ENCODE results near the gene ADGRB3. TPM values are rescaled to one million over a fixed set of nuclear protein-coding genes. Genes with fewer than 3 reads are reported as not detected.
A peak's percentile ranks its signal among the peaks of the same experiment; 100 is the strongest.

ADGRB3 gene
- total and polyA plus RNA-seq, 5 donors, result 0.88 to 2.6 (median 1.5) TPM

DNA sequence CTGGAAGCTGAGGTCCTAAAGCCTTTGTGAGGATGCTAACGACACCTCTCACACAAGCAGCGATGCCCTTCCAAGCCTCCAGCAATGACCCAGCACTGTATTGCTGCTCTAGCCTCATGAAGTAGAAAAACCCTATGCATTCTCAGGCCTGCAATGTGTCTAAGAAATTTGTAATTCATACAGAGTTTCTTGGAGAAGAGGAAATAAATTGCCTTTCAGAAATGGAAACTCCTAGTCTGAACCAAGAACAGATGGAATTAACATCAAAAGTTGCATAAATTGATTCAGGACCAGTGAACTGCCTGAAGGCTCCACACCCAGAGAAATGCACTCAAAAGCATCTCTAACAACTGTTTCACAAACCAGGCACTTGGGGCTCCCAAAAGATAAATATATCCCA, 353.6 kb downstream of the ADGRB3 start:
- H3K9me3 ChIP-seq (ENCODE audit: control insufficient read depth, low read length), result no peaks in the 10 kb centered on the region
- ATAC-seq, result no peak
- H3K27ac ChIP-seq (ENCODE audit: low read length), result no peak overlapping the region
- H3K4me3 ChIP-seq (ENCODE audit: low read length), result no peak overlapping the region
- no peak for DNase-seq
- WGBS, result 89% methylated on average over 2 of the region's 2 CpGs
- no peaks in the 10 kb centered on the region for H3K27me3 ChIP-seq (ENCODE audit: control insufficient read depth, insufficient read depth)
- intact Hi-C loops (cut with DNase I), result no loop called here
- H3K4me1 ChIP-seq (ENCODE audit: control insufficient read depth, insufficient read depth, low read length), result no peaks in the 10 kb centered on the region

DNA sequence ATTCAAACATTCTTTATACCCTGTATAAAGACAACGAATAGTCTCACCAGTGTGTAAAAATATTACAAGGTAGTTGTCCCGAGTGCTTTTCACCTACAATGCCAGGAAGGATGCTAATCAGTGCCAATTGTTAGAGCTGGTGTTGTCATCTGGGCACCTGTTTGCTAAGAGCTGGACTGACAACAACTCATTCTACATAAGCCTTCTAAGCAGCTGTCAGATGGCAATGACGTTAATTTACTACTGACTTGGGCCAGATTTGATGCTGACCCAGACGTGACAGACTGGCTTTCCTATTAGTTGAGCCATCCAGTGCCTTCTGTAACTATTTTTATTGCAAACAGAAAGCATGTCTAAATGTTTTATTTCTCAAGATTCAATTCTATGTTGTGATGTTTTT, 355.2 kb downstream of the ADGRB3 start:
- peak in 1 of 2 donors; percentile 52 for ATAC-seq

DNA sequence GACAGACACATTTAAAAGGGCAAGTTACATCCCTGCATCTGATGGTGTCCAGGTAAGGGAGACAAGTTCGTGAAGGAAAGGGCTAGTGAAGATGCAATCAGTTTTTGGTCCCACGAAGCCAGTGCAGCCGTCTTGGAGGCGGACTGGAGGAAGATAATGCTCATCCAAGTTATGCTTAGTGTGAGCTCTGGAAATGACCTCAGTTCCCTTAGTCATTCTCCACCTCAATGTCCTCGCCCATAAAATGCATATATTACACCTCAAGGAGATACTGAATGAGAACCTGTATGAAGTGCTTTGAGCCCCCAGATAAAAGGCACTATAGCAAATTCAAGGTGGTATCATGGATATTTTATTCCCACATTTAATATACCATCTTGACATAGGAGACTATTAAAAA, 358.8 kb downstream of the ADGRB3 start:
- intact Hi-C loops (cut with DNase I), result no loop called here
- no peaks in the 10 kb centered on the region for H3K27me3 ChIP-seq (ENCODE audit: control insufficient read depth, insufficient read depth)
- no peaks in the 10 kb centered on the region for H3K4me1 ChIP-seq (ENCODE audit: control insufficient read depth, insufficient read depth, low read length)
- H3K4me3 ChIP-seq (ENCODE audit: low read length), result no peak overlapping the region
- 80% methylated on average over 5 of the region's 5 CpGs for WGBS
- DNase-seq (no peak), ATAC-seq (no peak)
- no peaks in the 10 kb centered on the region for H3K9me3 ChIP-seq (ENCODE audit: control insufficient read depth, low read length)
- no peak overlapping the region for H3K27ac ChIP-seq (ENCODE audit: low read length)

More for the DNA sequence above, 355.2 kb downstream of the ADGRB3 start:
- no peak for DNase-seq
- 36% methylated on average over 4 of the region's 4 CpGs for WGBS
- no peak overlapping the region for H3K4me3 ChIP-seq (ENCODE audit: low read length)
- H3K4me1 ChIP-seq (ENCODE audit: control insufficient read depth, insufficient read depth, low read length), result no peaks in the 10 kb centered on the region
- no peaks in the 10 kb centered on the region for H3K27me3 ChIP-seq (ENCODE audit: control insufficient read depth, insufficient read depth)
- H3K27ac ChIP-seq (ENCODE audit: low read length), result no peak overlapping the region
- no peaks in the 10 kb centered on the region for H3K9me3 ChIP-seq (ENCODE audit: control insufficient read depth, low read length)
- intact Hi-C loops (cut with DNase I), result no loop called here

DNA sequence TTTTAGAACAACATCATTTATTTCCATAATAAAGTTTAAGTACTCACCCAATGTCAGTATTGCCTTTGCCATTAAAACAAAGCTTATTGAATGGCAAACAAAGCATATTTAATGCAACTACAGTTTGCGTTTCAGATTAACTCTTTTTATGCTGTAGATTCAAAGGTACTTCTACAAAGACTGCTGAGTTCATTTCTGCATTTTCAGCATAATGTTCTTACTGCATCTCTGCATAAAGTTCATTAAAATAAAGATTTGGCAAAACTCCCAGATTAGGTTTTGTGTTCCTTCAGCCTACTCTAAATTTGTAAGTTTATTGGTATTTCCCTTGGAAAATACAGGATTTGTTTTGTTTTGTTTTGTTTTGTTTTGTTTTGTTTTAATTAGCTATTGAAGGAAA, 359.4 kb downstream of the ADGRB3 start:
- no peak for ATAC-seq
- H3K9me3 ChIP-seq (ENCODE audit: control insufficient read depth, low read length), result no peaks in the 10 kb centered on the region
- no peak overlapping the region for H3K4me3 ChIP-seq (ENCODE audit: low read length)
- H3K4me1 ChIP-seq (ENCODE audit: control insufficient read depth, insufficient read depth, low read length), result no peaks in the 10 kb centered on the region
- no peak overlapping the region for H3K27ac ChIP-seq (ENCODE audit: low read length)
- no peaks in the 10 kb centered on the region for H3K27me3 ChIP-seq (ENCODE audit: control insufficient read depth, insufficient read depth)
- intact Hi-C loops (cut with DNase I), result no loop called here
- 61% methylated on average over 1 of the region's 1 CpG for WGBS
- no peak for DNase-seq

DNA sequence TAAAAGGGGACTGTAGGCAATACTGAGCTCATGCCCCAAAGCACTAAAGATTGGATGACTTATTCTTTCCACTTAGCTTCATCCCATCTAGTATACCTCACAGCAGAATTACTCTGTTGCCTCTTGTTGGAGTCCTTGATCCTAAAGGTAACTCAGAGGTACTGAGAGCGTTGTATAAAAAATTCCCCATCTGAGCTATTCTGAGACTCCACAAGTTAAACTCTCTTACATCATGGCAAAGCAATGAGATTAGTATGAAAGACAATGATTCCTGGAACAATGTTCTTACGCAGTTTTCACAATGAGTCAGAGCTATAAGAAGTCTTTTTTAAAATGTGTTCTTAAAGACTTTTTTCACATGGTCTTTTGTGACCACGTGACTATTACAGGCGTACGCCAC, 370.1 kb downstream of the ADGRB3 start:
- no peak overlapping the region for H3K4me3 ChIP-seq (ENCODE audit: low read length)
- intact Hi-C loops (cut with DNase I), result no loop called here
- 78% methylated on average over 5 of the region's 5 CpGs for WGBS
- no peaks in the 10 kb centered on the region for H3K9me3 ChIP-seq (ENCODE audit: control insufficient read depth, low read length)
- DNase-seq, result no peak
- H3K27ac ChIP-seq (ENCODE audit: low read length), result no peak overlapping the region
- no peaks in the 10 kb centered on the region for H3K27me3 ChIP-seq (ENCODE audit: control insufficient read depth, insufficient read depth)
- H3K4me1 ChIP-seq (ENCODE audit: control insufficient read depth, insufficient read depth, low read length), result no peaks in the 10 kb centered on the region
- no peak for ATAC-seq

DNA sequence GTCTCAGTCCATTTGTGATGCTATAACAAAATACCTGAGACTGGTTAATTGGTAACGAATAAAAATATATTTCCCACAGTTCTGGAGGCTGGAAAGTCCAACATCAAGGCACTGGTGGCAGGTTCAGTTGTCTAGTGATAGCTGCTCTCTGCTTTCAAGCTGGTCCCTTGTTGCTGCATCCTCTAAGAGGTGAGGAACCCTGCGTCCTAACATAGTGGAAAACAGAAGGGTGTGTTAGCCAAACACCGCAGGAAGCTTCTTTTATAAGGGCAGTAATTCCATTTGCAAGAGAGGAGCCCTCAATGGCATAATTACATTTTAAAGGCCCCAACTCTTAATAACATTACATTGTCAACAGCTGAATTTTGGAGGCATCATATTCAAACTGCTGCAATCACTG, 372.7 kb downstream of the ADGRB3 start:
- Histone ChIP-seq H3K4me1 (ENCODE audit: control insufficient read depth, insufficient read depth, low read length) (no peaks in the 10 kb centered on the region), H3K27ac (ENCODE audit: low read length) (no peak overlapping the region), H3K4me3 (ENCODE audit: low read length) (no peak overlapping the region), H3K9me3 (ENCODE audit: control insufficient read depth, low read length) (no peaks in the 10 kb centered on the region), H3K27me3 (ENCODE audit: control insufficient read depth, insufficient read depth) (no peaks in the 10 kb centered on the region)
- intact Hi-C loops (cut with DNase I), result no loop called here
- ATAC-seq (no peak), DNase-seq (no peak)
- WGBS, result 63% methylated on average over 3 of the region's 3 CpGs

DNA sequence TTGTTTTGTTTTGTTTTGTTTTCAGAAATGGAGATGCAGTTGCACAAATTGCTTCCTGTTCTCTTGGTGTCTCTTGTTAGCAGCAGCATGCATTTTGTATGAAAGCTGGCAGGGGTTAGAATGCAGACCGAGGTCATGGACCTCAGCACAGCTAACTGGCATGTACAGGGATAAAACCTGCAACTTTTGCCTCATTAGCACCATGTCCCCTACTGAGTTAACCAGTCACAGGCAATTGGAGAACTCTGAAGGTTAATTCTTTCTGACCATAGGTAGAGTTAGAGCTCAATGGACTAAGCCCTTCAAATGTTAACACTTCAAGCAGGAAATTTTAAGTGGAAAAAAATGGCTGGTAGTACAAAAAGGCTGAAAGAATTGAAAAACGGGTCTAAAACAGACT, 377.1 kb downstream of the ADGRB3 start:
- Histone ChIP-seq H3K27ac (ENCODE audit: low read length) (no peak overlapping the region), H3K4me3 (ENCODE audit: low read length) (no peak overlapping the region), H3K4me1 (ENCODE audit: control insufficient read depth, insufficient read depth, low read length) (no peaks in the 10 kb centered on the region), H3K27me3 (ENCODE audit: control insufficient read depth, insufficient read depth) (no peaks in the 10 kb centered on the region), H3K9me3 (ENCODE audit: control insufficient read depth, low read length) (no peaks in the 10 kb centered on the region)
- intact Hi-C loops (cut with DNase I), result no loop called here
- no peak for DNase-seq
- 76% methylated on average over 2 of the region's 2 CpGs for WGBS
- no peak for ATAC-seq

DNA sequence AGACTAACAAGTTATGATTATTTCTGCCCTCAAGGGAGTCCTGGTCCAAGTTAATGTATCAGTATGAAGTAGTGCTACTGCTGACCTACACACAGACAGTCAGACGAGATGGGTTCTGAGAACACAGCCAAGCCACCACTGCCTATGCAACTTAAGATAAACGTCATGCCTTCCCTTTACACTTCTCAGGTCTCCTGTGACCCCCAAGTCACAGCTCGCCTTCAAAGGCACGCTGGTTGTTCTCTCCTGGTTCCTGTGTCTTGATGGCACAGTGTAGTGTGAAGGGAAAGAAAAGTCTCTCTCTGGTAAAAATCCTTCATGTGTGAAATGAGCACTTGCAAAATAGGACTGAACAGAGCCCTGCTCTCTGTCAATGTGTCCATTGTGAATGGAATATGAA, 377.8 kb downstream of the ADGRB3 start:
- 62% methylated on average over 4 of the region's 4 CpGs for WGBS
- no peaks in the 10 kb centered on the region for H3K27me3 ChIP-seq (ENCODE audit: control insufficient read depth, insufficient read depth)
- H3K9me3 ChIP-seq (ENCODE audit: control insufficient read depth, low read length), result no peaks in the 10 kb centered on the region
- no peak overlapping the region for H3K4me3 ChIP-seq (ENCODE audit: low read length)
- intact Hi-C loops (cut with DNase I), result no loop called here
- no peak for ATAC-seq
- no peaks in the 10 kb centered on the region for H3K4me1 ChIP-seq (ENCODE audit: control insufficient read depth, insufficient read depth, low read length)
- DNase-seq, result no peak
- H3K27ac ChIP-seq (ENCODE audit: low read length), result no peak overlapping the region

DNA sequence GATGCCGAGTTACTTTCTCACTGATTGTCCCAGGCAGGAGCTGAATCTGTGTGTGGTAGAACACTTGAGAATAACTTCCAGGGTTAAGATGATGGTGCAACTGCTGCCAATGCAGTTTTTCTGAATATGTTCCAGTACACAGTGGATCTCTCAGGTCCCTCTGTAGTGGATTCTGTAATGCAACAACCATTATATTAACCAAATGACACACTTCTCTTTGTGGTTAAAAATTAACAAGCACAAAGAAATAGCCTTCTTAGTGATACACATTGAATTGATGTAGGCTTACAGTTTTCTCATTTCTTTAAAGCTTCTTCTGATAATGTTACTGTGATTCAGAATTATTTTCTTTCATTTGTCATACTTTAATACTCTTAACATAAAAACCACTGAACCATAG, 383.8 kb downstream of the ADGRB3 start:
- H3K4me3 ChIP-seq (ENCODE audit: low read length), result no peak overlapping the region
- no peaks in the 10 kb centered on the region for H3K4me1 ChIP-seq (ENCODE audit: control insufficient read depth, insufficient read depth, low read length)
- no peaks in the 10 kb centered on the region for H3K9me3 ChIP-seq (ENCODE audit: control insufficient read depth, low read length)
- intact Hi-C loops (cut with DNase I), result no loop called here
- no peaks in the 10 kb centered on the region for H3K27me3 ChIP-seq (ENCODE audit: control insufficient read depth, insufficient read depth)
- ATAC-seq, result no peak
- H3K27ac ChIP-seq (ENCODE audit: low read length), result no peak overlapping the region
- WGBS, result 91% methylated on average over 1 of the region's 1 CpG
- DNase-seq, result no peak

DNA sequence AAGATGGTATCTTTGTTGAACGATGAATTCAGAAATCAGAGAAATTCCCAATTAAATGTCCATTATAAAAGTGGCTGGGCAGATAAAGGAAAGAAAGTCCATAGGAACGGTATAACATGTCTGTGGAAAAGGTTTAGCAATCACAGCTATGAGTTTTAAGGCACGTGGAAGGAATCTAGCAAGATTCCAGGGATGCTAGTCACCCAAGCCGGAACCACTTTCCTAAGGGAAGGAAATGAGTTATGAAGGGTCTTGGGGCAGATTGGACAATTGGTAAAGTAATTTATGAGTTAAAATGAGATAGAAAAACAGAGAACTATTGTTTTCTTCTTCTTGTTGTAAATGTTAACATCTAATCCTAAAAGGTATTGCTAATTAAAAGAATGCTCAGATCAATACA, 384.8 kb downstream of the ADGRB3 start:
- H3K27ac ChIP-seq (ENCODE audit: low read length), result no peak overlapping the region
- DNase-seq, result no peak
- H3K4me3 ChIP-seq (ENCODE audit: low read length), result no peak overlapping the region
- no peaks in the 10 kb centered on the region for H3K27me3 ChIP-seq (ENCODE audit: control insufficient read depth, insufficient read depth)
- intact Hi-C loops (cut with DNase I), result no loop called here
- no peaks in the 10 kb centered on the region for H3K4me1 ChIP-seq (ENCODE audit: control insufficient read depth, insufficient read depth, low read length)
- H3K9me3 ChIP-seq (ENCODE audit: control insufficient read depth, low read length), result no peaks in the 10 kb centered on the region
- 67% methylated on average over 4 of the region's 4 CpGs for WGBS
- no peak for ATAC-seq

DNA sequence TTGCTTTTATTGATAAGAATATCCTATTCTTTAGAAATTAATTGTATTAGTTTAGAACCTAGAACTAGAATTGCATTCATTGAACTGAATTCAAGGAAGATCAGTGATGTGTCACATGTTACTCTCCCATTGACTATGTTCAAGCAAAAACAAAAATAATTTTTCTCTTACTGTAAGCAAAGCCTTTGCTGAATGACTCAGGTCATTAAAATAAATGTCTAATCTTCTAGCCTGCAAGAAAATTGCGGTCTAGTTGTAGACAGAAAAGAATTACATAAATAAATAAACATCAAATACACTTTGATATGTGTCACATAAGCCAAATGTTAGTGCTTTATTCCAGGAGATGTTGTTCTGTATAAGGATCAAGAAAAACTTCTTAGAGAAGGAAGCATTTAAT, 387.9 kb downstream of the ADGRB3 start:
- intact Hi-C loops (cut with DNase I), result no loop called here
- Histone ChIP-seq H3K27ac (ENCODE audit: low read length) (no peak overlapping the region), H3K9me3 (ENCODE audit: control insufficient read depth, low read length) (no peaks in the 10 kb centered on the region), H3K27me3 (ENCODE audit: control insufficient read depth, insufficient read depth) (no peaks in the 10 kb centered on the region), H3K4me3 (ENCODE audit: low read length) (no peak overlapping the region), H3K4me1 (ENCODE audit: control insufficient read depth, insufficient read depth, low read length) (no peaks in the 10 kb centered on the region)
- ATAC-seq, result no peak
- no peak for DNase-seq
- WGBS, result 83% methylated on average over 1 of the region's 1 CpG

DNA sequence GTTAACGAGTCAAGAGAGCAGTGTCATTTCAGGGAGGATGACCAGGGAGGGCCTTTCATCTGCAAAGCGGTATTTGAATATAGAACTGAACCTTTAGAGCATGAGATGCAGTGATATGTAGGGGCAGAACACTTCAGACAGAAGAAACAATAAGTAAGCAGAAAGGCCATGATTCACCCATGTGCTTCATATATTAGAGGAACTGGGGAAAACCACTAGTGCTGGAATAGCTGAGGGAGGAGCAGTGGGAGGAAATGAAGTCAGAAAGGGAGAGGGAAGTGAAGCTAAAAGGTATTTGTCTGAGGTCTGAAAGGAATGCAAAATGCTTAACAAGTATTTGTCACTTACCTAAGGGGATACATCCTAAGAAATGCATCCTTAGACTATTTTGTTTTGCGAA, 391.2 kb downstream of the ADGRB3 start:
- 89% methylated on average over 3 of the region's 3 CpGs for WGBS
- Histone ChIP-seq H3K27ac (ENCODE audit: low read length) (no peak overlapping the region), H3K9me3 (ENCODE audit: control insufficient read depth, low read length) (no peaks in the 10 kb centered on the region), H3K4me1 (ENCODE audit: control insufficient read depth, insufficient read depth, low read length) (no peaks in the 10 kb centered on the region), H3K27me3 (ENCODE audit: control insufficient read depth, insufficient read depth) (no peaks in the 10 kb centered on the region), H3K4me3 (ENCODE audit: low read length) (no peak overlapping the region)
- DNase-seq (no peak), ATAC-seq (no peak)
- intact Hi-C loops (cut with DNase I), result no loop called here
